HepG2 (cell line): ENCODE data around the gene MEIS3. TPM values are rescaled to one million over a fixed set of nuclear protein-coding genes. Genes with fewer than 3 reads are reported as not detected.
A peak's percentile ranks its signal among the peaks of the same experiment; 100 is the strongest.

Experiments used
- ASH2L ChIP-seq: fragments of 300-600, 200-600 bp; sonication (generic); IDR thresholded peaks from 2 replicates; pipeline ENCODE4 v1.7.0; 2017; ENCODE audit warnings: low read depth, mild to moderate bottlenecking, moderate library complexity, mixed read lengths, low read length; ENCODE audit not compliant: insufficient read length
- FUBP1 ChIP-seq: sonication (generic); formaldehyde crosslinking; IDR thresholded peaks from 2 replicates; pipeline ENCODE4 v1.5.1; 2020; ENCODE audit warnings: missing genetic modification reagents, mild to moderate bottlenecking, borderline replicate concordance
- HES4 ChIP-seq: sonication (generic); formaldehyde crosslinking; IDR thresholded peaks from 2 replicates; pipeline ENCODE4 v1.9.0; 2021; ENCODE audit warnings: mild to moderate bottlenecking, missing genetic modification reagents, borderline replicate concordance
- MBD4 ChIP-seq: IDR thresholded peaks from 2 replicates; pipeline ENCODE4 v1.6.1; 2012; ENCODE audit warnings: low read length, inconsistent platforms, borderline replicate concordance
- NR1H2 ChIP-seq: sonication (generic); formaldehyde crosslinking; IDR thresholded peaks from 2 replicates; pipeline ENCODE4 v1.8.1; 2022; ENCODE audit warnings: low read depth, missing genetic modification reagents, borderline replicate concordance
- PAF1 ChIP-seq: IDR thresholded peaks from 2 replicates; pipeline ENCODE4 v1.6.1; 2016; ENCODE audit warnings: missing genetic modification reagents, missing compliant biosample characterization
- RARA ChIP-seq: IDR thresholded peaks from 2 replicates; pipeline ENCODE4 v1.6.1; 2016; ENCODE audit warnings: missing genetic modification reagents, missing compliant biosample characterization
- RBFOX2 ChIP-seq: fragments of 200-400 bp; formaldehyde crosslinking; IDR thresholded peaks from 2 replicates; pipeline ENCODE4 v1.6.1; 2017; ENCODE audit warnings: low read depth, mild to moderate bottlenecking, low read length
- SMARCE1 ChIP-seq: fragments of 450-650 bp; IDR thresholded peaks from 2 replicates; pipeline ENCODE4 v1.6.1; 2017; ENCODE audit warnings: borderline replicate concordance
- STAG1 ChIP-seq: sonication (generic); formaldehyde crosslinking; IDR thresholded peaks from 2 replicates; pipeline ENCODE4 v1.4.0; 2020; ENCODE audit warnings: missing genetic modification reagents
- YY1 ChIP-seq: IDR thresholded peaks from 2 replicates; pipeline ENCODE4 v1.6.1; 2011; ENCODE audit warnings: low read length, low read depth, moderate library complexity, mild to moderate bottlenecking; ENCODE audit not compliant: insufficient read depth, insufficient replicate concordance
- ZBTB26 ChIP-seq: IDR thresholded peaks from 2 replicates; pipeline ENCODE4 v1.6.1; 2016; ENCODE audit warnings: missing compliant biosample characterization, missing genetic modification reagents, borderline replicate concordance
- ZFP41 ChIP-seq: sonication (generic); formaldehyde crosslinking; IDR thresholded peaks from 2 replicates; pipeline ENCODE4 v1.4.0; 2020; ENCODE audit warnings: mild to moderate bottlenecking, missing genetic modification reagents, borderline replicate concordance
- ZNF180 ChIP-seq: sonication (generic); formaldehyde crosslinking; IDR thresholded peaks from 2 replicates; pipeline ENCODE4 v1.4.0; 2020; ENCODE audit warnings: low read depth, missing genetic modification reagents, borderline replicate concordance
- ZNF354B ChIP-seq: sonication (generic); formaldehyde crosslinking; IDR thresholded peaks from 2 replicates; pipeline ENCODE4 v1.8.0; 2022; ENCODE audit warnings: mild to moderate bottlenecking, missing genetic modification reagents
- ZNF430 ChIP-seq: sonication (generic); formaldehyde crosslinking; IDR thresholded peaks from 2 replicates; pipeline ENCODE4 v1.9.0; 2021; ENCODE audit warnings: mild to moderate bottlenecking, missing genetic modification reagents
- ZNF446 ChIP-seq: sonication (generic); formaldehyde crosslinking; IDR thresholded peaks from 2 replicates; pipeline ENCODE4 v1.5.0; 2020; ENCODE audit warnings: mild to moderate bottlenecking, missing genetic modification reagents
- ZNF547 ChIP-seq: sonication (generic); formaldehyde crosslinking; IDR thresholded peaks from 2 replicates; pipeline ENCODE4 v1.5.1; 2020; ENCODE audit warnings: mild to moderate bottlenecking, missing genetic modification reagents
- ZNF780A ChIP-seq: sonication (generic); formaldehyde crosslinking; IDR thresholded peaks from 2 replicates; pipeline ENCODE4 v1.8.0; 2022; ENCODE audit warnings: mild to moderate bottlenecking, missing genetic modification reagents, moderate library complexity
- ZNF850 ChIP-seq: sonication (generic); formaldehyde crosslinking; conservative IDR thresholded peaks from 2 replicates; pipeline ENCODE4 v1.9.0; 2021; ENCODE audit warnings: mild to moderate bottlenecking, missing genetic modification reagents
- polyA plus RNA-seq, 8 experiments: library from polyadenylated mRNA; depleted of rRNA in 3 of 8; stranded (reverse) in 7 of 8; unstranded in 1 of 8; fragments of >200 nt; fragmentation: Illumina TruSeq in 4 of 8; extraction: Trizol in 4 of 8; gene quantifications; 2 replicates each; pipeline versions ENCODE4 v1.2.1 to v1.2.3, GENCODE V29; 2011 to 2016; ENCODE audit warnings: low read depth in 4 of 8, missing spikeins in 1 of 8, mixed read lengths in 1 of 8; ENCODE audit not compliant: insufficient read depth in 1 of 8
- total RNA-seq, 5 experiments: library from RNA; depleted of rRNA; stranded (reverse); fragments of >200 nt; fragmentation: Illumina TruSeq; extraction: Trizol; gene quantifications; 2 replicates each; pipeline ENCODE4 v1.2.3, GENCODE V29; 2016; ENCODE audit warnings: low read depth in 1 of 5
- TF ChIP-seq, protein P1 (sequence below): sonication (generic); formaldehyde crosslinking; IDR thresholded peaks from 2 replicates; pipeline ENCODE4 v1.9.0; 2021; ENCODE audit warnings: missing genetic modification reagents, borderline replicate concordance
- TF ChIP-seq, protein P2 (sequence below): sonication (generic); formaldehyde crosslinking; conservative IDR thresholded peaks from 2 replicates; pipeline ENCODE4 v1.8.0; 2022; ENCODE audit warnings: missing genetic modification reagents

Gene MEIS3
- total and polyA plus RNA-seq, 2 of the 13 experiments (the other 11 are each of a cell fraction or from before 2014, with no cell fraction given) = 0.09 to 0.70 TPM

- TF ChIP-seq, protein P1, sequence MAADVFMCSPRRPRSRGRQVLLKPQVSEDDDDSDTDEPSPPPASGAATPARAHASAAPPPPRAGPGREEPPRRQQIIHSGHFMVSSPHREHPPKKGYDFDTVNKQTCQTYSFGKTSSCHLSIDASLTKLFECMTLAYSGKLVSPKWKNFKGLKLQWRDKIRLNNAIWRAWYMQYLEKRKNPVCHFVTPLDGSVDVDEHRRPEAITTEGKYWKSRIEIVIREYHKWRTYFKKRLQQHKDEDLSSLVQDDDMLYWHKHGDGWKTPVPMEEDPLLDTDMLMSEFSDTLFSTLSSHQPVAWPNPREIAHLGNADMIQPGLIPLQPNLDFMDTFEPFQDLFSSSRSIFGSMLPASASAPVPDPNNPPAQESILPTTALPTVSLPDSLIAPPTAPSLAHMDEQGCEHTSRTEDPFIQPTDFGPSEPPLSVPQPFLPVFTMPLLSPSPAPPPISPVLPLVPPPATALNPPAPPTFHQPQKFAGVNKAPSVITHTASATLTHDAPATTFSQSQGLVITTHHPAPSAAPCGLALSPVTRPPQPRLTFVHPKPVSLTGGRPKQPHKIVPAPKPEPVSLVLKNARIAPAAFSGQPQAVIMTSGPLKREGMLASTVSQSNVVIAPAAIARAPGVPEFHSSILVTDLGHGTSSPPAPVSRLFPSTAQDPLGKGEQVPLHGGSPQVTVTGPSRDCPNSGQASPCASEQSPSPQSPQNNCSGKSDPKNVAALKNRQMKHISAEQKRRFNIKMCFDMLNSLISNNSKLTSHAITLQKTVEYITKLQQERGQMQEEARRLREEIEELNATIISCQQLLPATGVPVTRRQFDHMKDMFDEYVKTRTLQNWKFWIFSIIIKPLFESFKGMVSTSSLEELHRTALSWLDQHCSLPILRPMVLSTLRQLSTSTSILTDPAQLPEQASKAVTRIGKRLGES (CRISPR knock-in tag) = 0 out of 2 replicates have a peak, but pooled peaks have one; percentile 52
- TF ChIP-seq, protein P2, sequence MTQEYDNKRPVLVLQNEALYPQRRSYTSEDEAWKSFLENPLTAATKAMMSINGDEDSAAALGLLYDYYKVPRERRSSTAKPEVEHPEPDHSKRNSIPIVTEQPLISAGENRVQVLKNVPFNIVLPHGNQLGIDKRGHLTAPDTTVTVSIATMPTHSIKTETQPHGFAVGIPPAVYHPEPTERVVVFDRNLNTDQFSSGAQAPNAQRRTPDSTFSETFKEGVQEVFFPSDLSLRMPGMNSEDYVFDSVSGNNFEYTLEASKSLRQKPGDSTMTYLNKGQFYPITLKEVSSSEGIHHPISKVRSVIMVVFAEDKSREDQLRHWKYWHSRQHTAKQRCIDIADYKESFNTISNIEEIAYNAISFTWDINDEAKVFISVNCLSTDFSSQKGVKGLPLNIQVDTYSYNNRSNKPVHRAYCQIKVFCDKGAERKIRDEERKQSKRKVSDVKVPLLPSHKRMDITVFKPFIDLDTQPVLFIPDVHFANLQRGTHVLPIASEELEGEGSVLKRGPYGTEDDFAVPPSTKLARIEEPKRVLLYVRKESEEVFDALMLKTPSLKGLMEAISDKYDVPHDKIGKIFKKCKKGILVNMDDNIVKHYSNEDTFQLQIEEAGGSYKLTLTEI (CRISPR knock-in tag) = no peak
- TF ChIP-seq YY1 (no peak), RBFOX2 (no peak), ZBTB26 (CRISPR knock-in tag) (peak; percentile 30; the same call in 1 of the 2 replicates), ZNF446 (CRISPR knock-in tag) (peak; percentile 74; the same call in 1 of the 2 replicates), ASH2L (no peak), PAF1 (CRISPR knock-in tag) (no peak), ZFP41 (CRISPR knock-in tag) (no peak), ZNF547 (0 out of 2 replicates have a peak, but pooled peaks have one; percentile 31), HES4 (CRISPR knock-in tag) (peak; percentile 90), NR1H2 (CRISPR knock-in tag) (no peak), RARA (peak; percentile 45; the same call in 1 of the 2 replicates), ZNF780A (CRISPR knock-in tag) (no peak), FUBP1 (CRISPR knock-in tag) (no peak), SMARCE1 (no peak), ZNF180 (CRISPR knock-in tag) (no peak), ZNF354B (no peak), MBD4 (no peak), STAG1 (CRISPR knock-in tag) (no peak), ZNF430 (CRISPR knock-in tag) (peak; percentile 43; the same call in 1 of the 2 replicates), ZNF850 (CRISPR knock-in tag) (no peak)
Measured at GRCh38 chr19:47406711-47407416, 12.5 kb downstream of the MEIS3 start (continued).
